Stimulated activated CD4-positive, alpha-beta T cell treated with anti-CD3 and anti-CD28 coated beads, Interleukin-2, amount 100 ng/mL, for 48 hours (primary cell): Measurements from ENCODE around the gene PTAFR.

Experiments used
- DNase-seq, 2 donors: peaks; one replicate each; pipeline ENCODE4 v3.0.0-alpha.2; 2020

PTAFR gene

GRCh38 chr1:28176492-28177470 lies at the start of gene PTAFR:
Gene PTAFR, minus strand, starts transcription at chr1:28176690. Its CDS starts 25,669 bp downstream, at chr1:28151021.
- DNase-seq = no peak

GRCh38 chr1:28213315-28213714 lies 36.8 kb upstream of the PTAFR start:
- DNase-seq = no peak

- DNase-seq = no peak
Measured at GRCh38 chr1:28209700-28210099, 33.2 kb upstream of the PTAFR start.

- DNase-seq = peak; percentile 39
Measured at GRCh38 chr1:28208818-28209441, 32.4 kb upstream of the PTAFR start.

GRCh38 chr1:28205243-28205642 lies 28.8 kb upstream of the PTAFR start:
- DNase-seq = no peak

- DNase-seq = no peak
Measured at GRCh38 chr1:28200234-28200873, 23.9 kb upstream of the PTAFR start.

- DNase-seq = peak; percentile 28 to 44
Measured at GRCh38 chr1:28199328-28200233, 23.1 kb upstream of the PTAFR start.

- no peak for DNase-seq
Measured at GRCh38 chr1:28197682-28198415, 21.4 kb upstream of the PTAFR start.

GRCh38 chr1:28196330-28196729 lies 19.8 kb upstream of the PTAFR start:
- no peak for DNase-seq

- DNase-seq = no peak
Measured at GRCh38 chr1:28195780-28196179, 19.3 kb upstream of the PTAFR start.

GRCh38 chr1:28194326-28195035 lies 18.0 kb upstream of the PTAFR start:
- no peak for DNase-seq

GRCh38 chr1:28193701-28194161 lies 17.2 kb upstream of the PTAFR start:
- no peak for DNase-seq

- DNase-seq = no peak
Measured at GRCh38 chr1:28190996-28191645, 14.6 kb upstream of the PTAFR start.

GRCh38 chr1:28190337-28190979 lies 14.0 kb upstream of the PTAFR start:
- no peak for DNase-seq

- no peak for DNase-seq
Measured at GRCh38 chr1:28185071-28185470, 8.6 kb upstream of the PTAFR start.

GRCh38 chr1:28180306-28181305 lies 4.1 kb upstream of the PTAFR start:
- DNase-seq = no peak

GRCh38 chr1:28178690-28179485 lies 2.4 kb upstream of the PTAFR start:
- no peak for DNase-seq
